GM10248 (cell line): ENCODE results near the gene TNIP1.

Source experiments
- CTCF ChIA-PET: fragments of 300-600 bp; sonication (Branson Sonifier 250); formaldehyde crosslinking; extraction: SDS; loops from one replicate; lab custom pipeline; 2021; ENCODE audit warnings: antibody characterized with exemption; lab: Yijun Ruan, JAX
- POLR2A ChIA-PET: fragments of 350-650 bp; sonication (Branson Sonifier 250); formaldehyde crosslinking; extraction: SDS; loops from one replicate; lab custom pipeline; 2020; ENCODE audit warnings: antibody characterized with exemption; lab: Yijun Ruan, JAX
- DNase-seq: peaks from one replicate; pipeline ENCODE4 v3.0.0; 2012; ENCODE audit errors: extremely low spot score
- CTCF ChIP-seq: IDR thresholded peaks from 2 replicates; pipeline ENCODE4 v1.5.1; 2012; ENCODE audit warnings: mild to moderate bottlenecking, low read depth; ENCODE audit errors: extremely low read depth, missing control alignments, control extremely low read depth

TNIP1 gene

GRCh38 chr5:151107084-151107483, 26.2 kb upstream of the TNIP1 start:
- CTCF ChIA-PET: interaction anchor here (0.8 to 14.8 kb wide), 7 partner anchors 8 to 56 kb away, joined by 3 to 325 read pairs (median 4); partner anchors contain the start of gene TNIP1
- POLR2A ChIA-PET: no interaction called here
- TF ChIP-seq CTCF: no peak
- DNase-seq: no peak

GRCh38 chr5:151106509-151106908, 25.7 kb upstream of the TNIP1 start:
- no peak for DNase-seq
- CTCF ChIA-PET: interaction anchor here (0.8 to 14.8 kb wide), 9 partner anchors 8 to 210 kb away, joined by 3 to 325 read pairs (median 3); partner anchors contain the start of gene TNIP1
- TF ChIP-seq CTCF: no peak
- POLR2A ChIA-PET: interaction anchor here (0.5 to 0.6 kb wide), 2 partner anchors 9 to 549 kb away, joined by 3 to 6 read pairs; no protein-coding TSS in a partner anchor

- no peak for DNase-seq
- no peak for TF ChIP-seq CTCF
- POLR2A ChIA-PET: interaction anchor here (0.5 to 0.6 kb wide), 2 partner anchors 10 to 548 kb away, joined by 3 to 6 read pairs; no protein-coding TSS in a partner anchor
- CTCF ChIA-PET: interaction anchor here (0.9 to 14.8 kb wide), 7 partner anchors 9 to 210 kb away, joined by 3 to 325 read pairs (median 3); no protein-coding TSS in a partner anchor
These were observed 25.2 kb upstream of the TNIP1 start for GRCh38 chr5:151106043-151106442.

- TF ChIP-seq CTCF: no peak
- ChIA-PET CTCF (interaction anchor here (0.9 to 14.8 kb wide), 5 partner anchors 10 to 211 kb away, joined by 3 to 325 read pairs (median 15); no protein-coding TSS in a partner anchor), POLR2A (no interaction called here)
- no peak for DNase-seq
These were observed 24.7 kb upstream of the TNIP1 start for GRCh38 chr5:151105561-151105960.

- ChIA-PET CTCF (interaction anchor here (1.0 to 3.7 kb wide), 5 partner anchors 10 to 59 kb away, joined by 4 to 39 read pairs (median 7); no protein-coding TSS in a partner anchor), POLR2A (no interaction called here)
- TF ChIP-seq CTCF: no peak
- no peak for DNase-seq
These were observed 24.0 kb upstream of the TNIP1 start for GRCh38 chr5:151104795-151105194.

- ChIA-PET CTCF (interaction anchor here (2.0 to 8.5 kb wide), 3 partner anchors 9 to 24 kb away, joined by 8 to 92 read pairs (median 13); no protein-coding TSS in a partner anchor), POLR2A (interaction anchor here (0.5 to 1.2 kb wide), 2 partner anchors 9 to 23 kb away, joined by 3 to 6 read pairs; no protein-coding TSS in a partner anchor)
These were observed 20.9 kb upstream of the TNIP1 start for GRCh38 chr5:151101746-151102145.

More at GRCh38 chr5:151101746-151102145, 20.9 kb upstream of the TNIP1 start:
- no peak for DNase-seq
- no peak for TF ChIP-seq CTCF
